ENCODE measurements around the gene NAV2. TPM values are rescaled to one million over a fixed set of nuclear protein-coding genes. Genes with fewer than 3 reads are reported as not detected.

The NAV2 gene
- total RNA-seq, 1 donor from 2014 or later: 44.8 TPM

DNA sequence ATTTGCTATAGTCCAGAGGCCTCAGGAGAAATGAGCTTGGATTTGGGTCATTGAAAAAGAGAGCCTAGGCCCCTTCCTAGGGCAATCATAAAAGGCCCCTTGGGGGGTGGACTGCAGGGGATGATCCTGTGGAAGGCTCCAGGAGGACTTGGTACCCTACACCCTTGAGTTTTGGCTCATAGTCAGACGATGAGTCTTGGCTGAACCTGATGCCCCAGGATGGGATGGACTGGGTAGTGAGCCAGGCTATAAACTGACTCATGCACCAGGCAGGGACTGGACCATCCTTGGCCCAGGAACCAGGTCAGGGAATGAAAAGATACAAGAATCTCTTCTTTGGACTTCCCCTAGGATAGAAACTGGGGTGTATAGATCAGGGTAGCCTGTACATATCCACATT, 54.2 kb downstream of the NAV2 start:
- intact Hi-C loops (cut with DNase I): no loop called here

DNA sequence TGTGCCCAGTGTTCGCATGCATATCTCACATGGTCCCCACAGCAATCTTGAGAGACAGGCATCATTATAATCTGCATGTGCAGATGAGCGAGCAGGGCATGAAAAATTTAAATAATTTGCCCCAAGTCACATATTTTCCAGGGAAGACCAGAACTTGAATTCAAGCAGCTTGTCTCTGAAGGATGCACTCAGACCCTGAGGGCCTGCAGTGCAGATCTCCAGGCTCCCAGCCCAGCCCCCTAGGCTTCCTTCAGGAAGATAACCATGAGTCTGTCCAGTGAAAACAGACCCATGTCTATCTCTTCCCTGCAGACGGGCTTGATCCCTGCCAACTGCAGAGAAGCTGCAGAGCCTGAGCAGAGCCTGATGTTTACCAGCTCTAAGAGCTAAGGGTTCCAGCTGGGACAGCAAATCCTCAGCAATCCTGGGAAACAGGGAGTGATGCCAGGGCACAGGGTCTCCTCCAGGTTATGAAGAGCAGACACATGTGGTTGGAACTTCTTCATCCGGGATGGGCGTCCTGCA, 55.1 kb downstream of the NAV2 start:
- Histone ChIP-seq H3K36me3 (no peaks in the 10 kb centered on the region), H3K4me3 (no peak overlapping the region), H3K27me3 (no peaks in the 10 kb centered on the region), H3K9me3 (no peaks in the 10 kb centered on the region), H3K4me1 (peaks cover 15% of the 10 kb centered on the region), H3K27ac (no peak overlapping the region)
- no peak for DNase-seq
- intact Hi-C loops (cut with DNase I): no loop called here
- TF ChIP-seq, protein P1, sequence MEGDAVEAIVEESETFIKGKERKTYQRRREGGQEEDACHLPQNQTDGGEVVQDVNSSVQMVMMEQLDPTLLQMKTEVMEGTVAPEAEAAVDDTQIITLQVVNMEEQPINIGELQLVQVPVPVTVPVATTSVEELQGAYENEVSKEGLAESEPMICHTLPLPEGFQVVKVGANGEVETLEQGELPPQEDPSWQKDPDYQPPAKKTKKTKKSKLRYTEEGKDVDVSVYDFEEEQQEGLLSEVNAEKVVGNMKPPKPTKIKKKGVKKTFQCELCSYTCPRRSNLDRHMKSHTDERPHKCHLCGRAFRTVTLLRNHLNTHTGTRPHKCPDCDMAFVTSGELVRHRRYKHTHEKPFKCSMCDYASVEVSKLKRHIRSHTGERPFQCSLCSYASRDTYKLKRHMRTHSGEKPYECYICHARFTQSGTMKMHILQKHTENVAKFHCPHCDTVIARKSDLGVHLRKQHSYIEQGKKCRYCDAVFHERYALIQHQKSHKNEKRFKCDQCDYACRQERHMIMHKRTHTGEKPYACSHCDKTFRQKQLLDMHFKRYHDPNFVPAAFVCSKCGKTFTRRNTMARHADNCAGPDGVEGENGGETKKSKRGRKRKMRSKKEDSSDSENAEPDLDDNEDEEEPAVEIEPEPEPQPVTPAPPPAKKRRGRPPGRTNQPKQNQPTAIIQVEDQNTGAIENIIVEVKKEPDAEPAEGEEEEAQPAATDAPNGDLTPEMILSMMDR (IDR thresholded peaks at IDR 0.05): no peak
- no peak for ATAC-seq

More for the DNA sequence above, 54.2 kb downstream of the NAV2 start:
- TF ChIP-seq, protein P1 (IDR thresholded peaks at IDR 0.05): no peak
- Histone ChIP-seq H3K27ac (no peak overlapping the region), H3K27me3 (no peaks in the 10 kb centered on the region), H3K36me3 (no peaks in the 10 kb centered on the region), H3K9me3 (no peaks in the 10 kb centered on the region), H3K4me1 (peaks cover 15% of the 10 kb centered on the region), H3K4me3 (no peak overlapping the region)
- DNase-seq (no peak), ATAC-seq (no peak)

DNA sequence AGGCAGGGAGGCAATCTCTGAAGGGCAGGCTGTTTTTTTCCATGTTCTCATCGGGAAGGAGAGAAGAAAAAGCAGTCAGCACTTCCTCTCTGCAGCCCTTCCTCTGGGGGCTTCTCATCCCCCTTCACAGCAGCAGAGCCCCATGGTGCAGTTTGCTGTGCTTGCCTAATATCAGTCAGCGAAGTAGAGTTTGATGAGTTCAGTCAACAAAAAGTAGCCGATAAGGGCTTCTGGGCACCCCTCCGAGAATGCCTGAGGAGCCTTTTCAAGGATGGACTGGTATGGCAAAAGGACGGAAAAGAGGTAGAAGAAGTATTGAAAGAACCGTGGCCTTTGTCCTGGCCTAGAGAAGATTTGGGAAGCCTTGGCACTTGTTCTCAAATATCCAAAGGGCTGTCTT, 55.6 kb downstream of the NAV2 start:
- Histone ChIP-seq H3K27ac (no peak overlapping the region), H3K4me3 (no peak overlapping the region), H3K36me3 (no peaks in the 10 kb centered on the region), H3K4me1 (peaks cover 15% of the 10 kb centered on the region), H3K9me3 (no peaks in the 10 kb centered on the region), H3K27me3 (no peaks in the 10 kb centered on the region)
- TF ChIP-seq, protein P1 (IDR thresholded peaks at IDR 0.05): no peak
- DNase-seq (no peak), ATAC-seq (peak; percentile 49)
- intact Hi-C loops (cut with DNase I): no loop called here

DNA sequence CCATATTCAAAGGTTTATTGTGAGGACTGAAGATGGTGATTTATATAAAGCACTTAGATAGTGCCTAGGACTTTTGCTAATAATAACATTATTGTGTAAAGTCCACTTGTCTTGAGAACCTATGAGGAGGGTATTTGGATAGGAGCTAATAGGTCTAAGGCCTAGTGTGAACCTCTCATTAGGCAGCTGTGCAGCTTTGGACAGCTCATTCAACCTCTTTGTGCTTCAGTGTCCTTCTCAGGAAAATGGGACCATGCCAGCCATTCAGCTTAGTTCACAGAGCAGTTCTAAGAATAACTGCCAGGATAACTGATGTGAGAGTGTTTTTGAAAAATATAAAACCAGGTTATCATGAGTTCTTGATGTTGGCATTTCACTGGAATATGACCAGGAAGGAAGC, 56.2 kb downstream of the NAV2 start:
- Histone ChIP-seq H3K9me3 (no peaks in the 10 kb centered on the region), H3K4me3 (no peak overlapping the region), H3K27me3 (no peaks in the 10 kb centered on the region), H3K36me3 (no peaks in the 10 kb centered on the region), H3K4me1 (peaks cover 15% of the 10 kb centered on the region), H3K27ac (no peak overlapping the region)
- TF ChIP-seq, protein P1 (IDR thresholded peaks at IDR 0.05): no peak
- ATAC-seq (peak; percentile 30), DNase-seq (no peak)
- intact Hi-C loops (cut with DNase I): no loop called here

DNA sequence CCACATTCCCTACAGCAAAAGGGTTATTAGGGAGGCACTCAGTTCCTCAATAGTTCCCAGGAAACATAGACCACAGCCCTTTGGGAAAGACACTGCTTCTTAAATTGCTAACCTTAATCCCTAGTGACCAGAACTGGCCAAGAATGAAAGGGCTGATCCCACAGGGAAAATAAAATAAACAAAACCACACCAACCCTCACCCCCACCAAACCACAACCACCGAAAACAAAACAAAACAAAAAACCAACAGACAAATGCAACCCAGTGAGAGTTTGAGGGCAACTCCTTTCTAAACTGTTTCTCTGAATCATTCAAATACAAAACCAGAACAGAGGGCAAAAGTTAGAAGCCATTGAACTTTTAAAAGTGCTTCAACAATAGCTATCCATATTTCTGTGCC, 57.2 kb downstream of the NAV2 start:
- Histone ChIP-seq H3K36me3 (no peaks in the 10 kb centered on the region), H3K4me1 (peaks cover 15% of the 10 kb centered on the region), H3K9me3 (no peaks in the 10 kb centered on the region), H3K27me3 (no peaks in the 10 kb centered on the region), H3K4me3 (no peak overlapping the region), H3K27ac (no peak overlapping the region)
- intact Hi-C loops (cut with DNase I): no loop called here
- TF ChIP-seq, protein P1 (IDR thresholded peaks at IDR 0.05): no peak
- DNase-seq (no peak), ATAC-seq (no peak)

DNA sequence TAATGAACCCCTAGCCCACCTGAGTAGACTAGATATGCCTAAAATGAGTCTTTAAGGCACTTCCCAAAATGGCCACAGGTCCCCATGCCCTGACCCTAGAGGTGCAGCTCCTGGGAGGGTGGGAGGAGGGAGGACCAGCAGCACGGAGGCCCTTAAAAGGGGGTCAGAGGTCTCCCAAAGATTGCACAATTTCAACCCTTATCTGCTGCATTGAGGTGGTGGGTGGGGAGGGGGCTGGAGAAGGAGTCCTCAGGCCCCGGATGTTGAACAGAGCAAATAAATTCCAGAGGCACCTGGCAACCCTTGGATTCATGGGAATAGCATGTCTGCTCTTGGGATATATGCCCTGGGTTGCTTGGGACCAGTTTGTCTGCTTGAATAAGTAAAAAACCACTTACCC, 57.6 kb downstream of the NAV2 start:
- DNase-seq: no peak
- TF ChIP-seq, protein P1 (IDR thresholded peaks at IDR 0.05): no peak
- no peak overlapping the region for H3K4me3 ChIP-seq
- no peaks in the 10 kb centered on the region for H3K36me3 ChIP-seq
- H3K4me1 ChIP-seq: peaks cover 15% of the 10 kb centered on the region
- H3K9me3 ChIP-seq: no peaks in the 10 kb centered on the region
- ATAC-seq: no peak
- no peaks in the 10 kb centered on the region for H3K27me3 ChIP-seq
- intact Hi-C loops (cut with DNase I): no loop called here
- H3K27ac ChIP-seq: no peak overlapping the region

Data from upper lobe of right lung (tissue), 1 donor.